ENCODE data around the gene SLC25A26.

SLC25A26 gene

DNA sequence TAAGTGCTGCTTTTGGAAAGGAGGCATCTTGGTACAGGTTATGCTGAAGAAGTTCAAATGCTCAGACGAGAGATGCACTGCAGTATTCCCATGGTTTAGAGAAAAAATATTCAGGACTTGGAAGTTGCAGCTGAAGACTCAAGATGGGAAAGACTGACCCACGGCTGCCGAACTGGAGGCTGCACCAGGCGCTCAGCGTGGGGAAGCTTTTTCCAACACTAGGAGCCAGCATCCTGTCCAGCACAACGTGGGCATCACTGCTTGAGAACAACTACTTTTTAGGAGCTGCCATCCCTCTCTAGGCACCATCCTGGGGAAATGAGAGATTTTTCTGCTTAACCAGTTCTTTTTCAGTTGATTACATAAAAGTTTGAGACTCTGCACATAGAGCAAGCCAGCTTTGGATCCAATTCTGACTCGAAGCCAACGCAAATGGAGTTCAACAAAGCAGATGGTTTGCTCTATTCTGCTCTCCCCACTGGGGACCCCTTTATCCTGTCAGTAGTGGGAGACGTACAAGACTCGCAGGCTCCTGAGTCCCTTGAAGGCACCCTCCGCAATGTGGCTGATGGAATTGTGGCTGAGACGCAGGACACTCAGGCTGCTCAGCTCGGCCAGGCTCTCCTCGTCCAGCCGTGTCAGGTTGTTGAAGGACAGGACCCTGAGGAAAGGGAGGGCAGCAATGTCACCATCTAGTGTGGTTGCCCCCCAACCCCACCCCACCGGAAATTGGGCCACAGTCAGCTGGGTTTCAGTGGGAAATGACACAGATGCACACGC, 186.2 kb downstream of the SLC25A26 start:
- no peak overlapping the region for H3K4me3 ChIP-seq (ENCODE audit: control insufficient read depth in 1 of 7, extremely low read depth in 1 of 7, insufficient read depth in 4 of 7, low read depth in 2 of 7, low read length in 6 of 7)
- CTCF ChIA-PET: interaction anchor here (0.6 to 7.9 kb wide), 37 partner anchors 9 to 445 kb away, joined by 3 to 107 read pairs (median 4); no protein-coding TSS in a partner anchor
- no peak for DNase-seq
- 97% methylated on average over 16 of the region's 17 CpGs for WGBS (ENCODE audit: insufficient coverage)
- no peaks in the 10 kb centered on the region for H3K9me3 ChIP-seq (ENCODE audit: control extremely low read depth in 1 of 5, control insufficient read depth in 4 of 5, insufficient read depth in 2 of 5, low read depth in 1 of 5, low read length in 4 of 5)
- H3K27me3 ChIP-seq (replicated peaks in 2 of 5; ENCODE audit: control insufficient read depth in 4 of 5, insufficient read depth in 5 of 5, low read length in 4 of 5): no peaks in the 10 kb centered on the region
- peaks cover 0 to 2% (median 0%) of the 10 kb centered on the region in 4 experiments for H3K4me1 ChIP-seq (ENCODE audit: control extremely low read depth in 1 of 4, control insufficient read depth in 4 of 4, insufficient read depth in 4 of 4, low read length in 3 of 4)
- H3K36me3 ChIP-seq (ENCODE audit: control insufficient read depth in 4 of 4, insufficient read depth in 4 of 4, low read length in 3 of 4): peaks cover 0 to 34% (median 3%) of the 10 kb centered on the region in 4 experiments
- POLR2A ChIA-PET: no interaction called here
- H3K27ac ChIP-seq (ENCODE audit: insufficient read depth in 1 of 2, low read depth in 1 of 2, low read length in 2 of 2, poor library complexity in 1 of 2, severe bottlenecking in 2 of 2): no peak overlapping the region

DNA sequence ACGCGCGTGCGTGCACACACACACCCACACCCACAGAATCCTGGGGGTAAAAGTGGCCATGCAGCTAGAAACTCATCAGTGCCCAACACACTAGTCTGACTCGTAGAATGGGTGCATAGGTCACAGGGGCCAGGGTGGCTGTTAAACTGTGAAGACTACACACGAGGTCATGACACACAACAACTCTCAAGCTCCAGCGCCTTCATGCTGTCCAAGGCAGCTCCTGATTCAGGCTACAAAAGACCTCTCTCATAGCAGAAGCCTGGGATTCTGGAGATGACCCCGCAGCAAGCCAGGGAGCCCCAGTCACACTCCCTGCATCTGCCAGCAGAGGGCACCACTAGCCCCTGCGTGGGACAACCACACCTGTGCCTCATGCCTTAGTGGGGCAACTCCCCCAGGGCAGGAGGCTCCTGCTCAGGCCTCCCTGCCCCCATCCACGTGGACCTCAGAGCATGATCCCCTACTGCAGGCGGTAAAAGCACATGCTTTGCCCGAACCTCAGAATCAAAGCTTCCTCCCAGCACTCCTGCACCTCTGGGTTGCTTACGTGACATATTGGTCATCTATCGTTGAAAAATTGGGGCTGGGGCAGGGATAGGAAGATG, 186.9 kb downstream of the SLC25A26 start:
- H3K9me3 ChIP-seq (ENCODE audit: control extremely low read depth in 1 of 5, control insufficient read depth in 4 of 5, insufficient read depth in 2 of 5, low read depth in 1 of 5, low read length in 4 of 5): no peaks in the 10 kb centered on the region
- no peak overlapping the region for H3K27ac ChIP-seq (ENCODE audit: insufficient read depth in 1 of 2, low read depth in 1 of 2, low read length in 2 of 2, poor library complexity in 1 of 2, severe bottlenecking in 2 of 2)
- ChIA-PET CTCF (interaction anchor here (0.6 to 7.9 kb wide), 48 partner anchors 8 to 444 kb away, joined by 3 to 107 read pairs (median 4); no protein-coding TSS in a partner anchor), POLR2A (no interaction called here)
- peaks cover 0 to 2% (median 0%) of the 10 kb centered on the region in 4 experiments for H3K4me1 ChIP-seq (ENCODE audit: control extremely low read depth in 1 of 4, control insufficient read depth in 4 of 4, insufficient read depth in 4 of 4, low read length in 3 of 4)
- H3K36me3 ChIP-seq (ENCODE audit: control insufficient read depth in 4 of 4, insufficient read depth in 4 of 4, low read length in 3 of 4): peaks cover 0 to 38% (median 3%) of the 10 kb centered on the region in 4 experiments
- no peak overlapping the region for H3K4me3 ChIP-seq (ENCODE audit: control insufficient read depth in 1 of 7, extremely low read depth in 1 of 7, insufficient read depth in 4 of 7, low read depth in 2 of 7, low read length in 6 of 7)
- DNase-seq: peak; percentile 36 to 62 (median 57)
- H3K27me3 ChIP-seq (replicated peaks in 2 of 5; ENCODE audit: control insufficient read depth in 4 of 5, insufficient read depth in 5 of 5, low read length in 4 of 5): no peaks in the 10 kb centered on the region
- 70% methylated on average over 14 of the region's 14 CpGs for WGBS (ENCODE audit: insufficient coverage)

DNA sequence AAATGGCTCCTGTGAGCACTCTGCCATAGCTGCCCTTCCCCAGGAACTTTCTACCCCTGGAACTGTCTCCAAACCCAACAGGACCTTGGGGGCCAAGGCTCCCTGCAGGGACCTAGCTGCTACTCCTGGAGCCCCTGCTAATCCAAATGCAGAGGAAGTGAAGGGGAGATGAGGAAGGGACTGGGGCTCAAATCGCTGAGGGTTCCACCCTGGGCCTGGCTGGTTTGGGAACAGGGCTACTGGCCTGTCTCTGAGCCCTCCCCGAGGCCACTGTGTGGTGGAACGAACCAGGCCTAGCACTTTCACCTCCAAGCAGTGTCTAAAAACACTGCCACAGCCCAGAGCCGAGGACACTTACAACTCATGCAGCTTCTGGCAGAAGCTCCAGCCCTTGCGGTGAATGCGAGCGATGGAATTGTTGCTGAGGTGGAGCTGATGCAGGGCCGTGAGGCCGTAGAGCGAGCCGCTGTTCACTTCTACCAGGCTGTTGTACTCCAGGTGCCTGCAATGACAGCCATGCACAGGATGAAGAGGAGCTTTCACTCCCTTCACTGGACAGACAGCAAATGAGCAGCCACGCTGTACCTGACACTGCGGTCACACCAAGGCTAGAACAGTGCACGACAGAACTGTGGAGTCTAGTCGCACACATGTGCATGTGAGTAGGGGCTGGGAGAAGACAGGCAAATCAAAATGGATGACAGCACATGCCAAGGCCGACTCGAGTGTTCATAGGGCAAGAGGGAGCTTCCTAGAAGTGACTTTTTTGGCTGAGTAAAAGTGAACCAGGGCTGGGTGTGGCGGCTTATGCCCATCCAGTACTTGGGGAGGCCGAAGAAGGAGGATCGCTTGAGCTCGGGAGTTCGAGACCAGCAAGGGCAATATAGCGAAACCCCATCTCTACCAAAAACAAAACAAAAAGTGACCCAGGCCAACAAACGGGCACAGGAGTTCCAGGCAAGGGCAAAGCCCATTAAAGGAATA, 189.3 kb downstream of the SLC25A26 start:
- WGBS (ENCODE audit: insufficient coverage): 99% methylated on average over 16 of the region's 24 CpGs
- no peak overlapping the region for H3K4me3 ChIP-seq (ENCODE audit: control insufficient read depth in 1 of 7, extremely low read depth in 1 of 7, insufficient read depth in 4 of 7, low read depth in 2 of 7, low read length in 6 of 7)
- no peak overlapping the region for H3K27ac ChIP-seq (ENCODE audit: insufficient read depth in 1 of 2, low read depth in 1 of 2, low read length in 2 of 2, poor library complexity in 1 of 2, severe bottlenecking in 2 of 2)
- ChIA-PET POLR2A (no interaction called here), CTCF (interaction anchor here (0.7 to 7.9 kb wide), 8 partner anchors 8 to 407 kb away, joined by 3 to 107 read pairs (median 4); no protein-coding TSS in a partner anchor)
- peaks cover 0 to 39% (median 4%) of the 10 kb centered on the region in 4 experiments for H3K36me3 ChIP-seq (ENCODE audit: control insufficient read depth in 4 of 4, insufficient read depth in 4 of 4, low read length in 3 of 4)
- H3K4me1 ChIP-seq (ENCODE audit: control extremely low read depth in 1 of 4, control insufficient read depth in 4 of 4, insufficient read depth in 4 of 4, low read length in 3 of 4): peaks cover 0 to 2% (median 0%) of the 10 kb centered on the region in 4 experiments
- no peaks in the 10 kb centered on the region for H3K27me3 ChIP-seq (replicated peaks in 2 of 5; ENCODE audit: control insufficient read depth in 4 of 5, insufficient read depth in 5 of 5, low read length in 4 of 5)
- no peak for DNase-seq
- no peaks in the 10 kb centered on the region for H3K9me3 ChIP-seq (ENCODE audit: control extremely low read depth in 1 of 5, control insufficient read depth in 4 of 5, insufficient read depth in 2 of 5, low read depth in 1 of 5, low read length in 4 of 5)

DNA sequence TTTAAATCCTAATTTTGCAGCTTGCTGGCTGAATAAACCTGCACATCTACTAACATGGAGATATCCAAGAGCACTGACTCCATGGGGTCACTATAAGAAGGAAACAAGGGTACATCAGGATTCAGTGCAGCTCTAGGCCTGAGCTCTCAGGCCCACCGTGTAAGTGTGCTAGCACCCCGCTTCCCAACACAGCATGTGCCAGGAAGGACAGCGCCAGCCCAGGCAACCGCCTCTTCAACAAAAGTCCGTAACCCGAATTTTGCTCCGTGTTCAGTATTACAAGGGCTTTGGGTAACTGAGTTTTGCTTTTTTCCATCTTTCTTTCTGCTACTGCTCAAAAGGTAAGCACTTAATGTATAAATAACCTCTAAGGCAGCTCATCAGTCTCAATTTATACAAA, 190.2 kb downstream of the SLC25A26 start:
- H3K4me3 ChIP-seq (ENCODE audit: control insufficient read depth in 1 of 7, extremely low read depth in 1 of 7, insufficient read depth in 4 of 7, low read depth in 2 of 7, low read length in 6 of 7): no peak overlapping the region
- no peak overlapping the region for H3K27ac ChIP-seq (ENCODE audit: insufficient read depth in 1 of 2, low read depth in 1 of 2, low read length in 2 of 2, poor library complexity in 1 of 2, severe bottlenecking in 2 of 2)
- H3K4me1 ChIP-seq (ENCODE audit: control extremely low read depth in 1 of 4, control insufficient read depth in 4 of 4, insufficient read depth in 4 of 4, low read length in 3 of 4): peaks cover 0 to 2% (median 0%) of the 10 kb centered on the region in 4 experiments
- H3K9me3 ChIP-seq (ENCODE audit: control extremely low read depth in 1 of 5, control insufficient read depth in 4 of 5, insufficient read depth in 2 of 5, low read depth in 1 of 5, low read length in 4 of 5): no peaks in the 10 kb centered on the region
- peaks cover 0 to 33% (median 4%) of the 10 kb centered on the region in 4 experiments for H3K36me3 ChIP-seq (ENCODE audit: control insufficient read depth in 4 of 4, insufficient read depth in 4 of 4, low read length in 3 of 4)
- 97% methylated on average over 4 of the region's 7 CpGs for WGBS (ENCODE audit: insufficient coverage)
- no peak for DNase-seq
- no peaks in the 10 kb centered on the region for H3K27me3 ChIP-seq (replicated peaks in 2 of 5; ENCODE audit: control insufficient read depth in 4 of 5, insufficient read depth in 5 of 5, low read length in 4 of 5)
- POLR2A ChIA-PET: no interaction called here
- CTCF ChIA-PET: interaction anchor here (0.6 to 7.9 kb wide), 7 partner anchors 14 to 406 kb away, joined by 3 to 107 read pairs (median 3); no protein-coding TSS in a partner anchor

DNA sequence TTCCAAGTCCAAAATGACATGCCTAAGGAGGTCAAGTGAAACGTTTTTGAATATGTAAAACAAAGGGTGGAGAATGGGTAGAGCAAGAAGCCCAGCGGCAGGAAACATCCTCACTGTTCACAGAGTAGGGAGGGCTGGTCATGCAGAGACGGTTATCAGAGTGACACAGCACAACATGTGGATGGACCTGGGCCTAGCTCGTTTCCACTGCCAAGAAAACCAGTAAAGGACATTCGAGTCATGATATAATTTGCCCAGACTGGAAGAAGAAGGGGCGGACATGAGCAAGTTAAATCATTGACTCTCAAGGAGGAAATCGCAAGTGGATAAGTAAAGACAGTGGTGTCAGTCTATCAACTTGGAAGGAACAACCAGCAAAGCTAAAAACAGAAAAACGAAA, 190.7 kb downstream of the SLC25A26 start:
- Histone ChIP-seq H3K4me3 (ENCODE audit: control insufficient read depth in 1 of 7, extremely low read depth in 1 of 7, insufficient read depth in 4 of 7, low read depth in 2 of 7, low read length in 6 of 7) (no peak overlapping the region), H3K27ac (ENCODE audit: insufficient read depth in 1 of 2, low read depth in 1 of 2, low read length in 2 of 2, poor library complexity in 1 of 2, severe bottlenecking in 2 of 2) (no peak overlapping the region), H3K4me1 (ENCODE audit: control extremely low read depth in 1 of 4, control insufficient read depth in 4 of 4, insufficient read depth in 4 of 4, low read length in 3 of 4) (peaks cover 0 to 2% (median 0%) of the 10 kb centered on the region in 4 experiments), H3K36me3 (ENCODE audit: control insufficient read depth in 4 of 4, insufficient read depth in 4 of 4, low read length in 3 of 4) (peaks cover 0 to 28% (median 4%) of the 10 kb centered on the region in 4 experiments), H3K9me3 (ENCODE audit: control extremely low read depth in 1 of 5, control insufficient read depth in 4 of 5, insufficient read depth in 2 of 5, low read depth in 1 of 5, low read length in 4 of 5) (no peaks in the 10 kb centered on the region), H3K27me3 (replicated peaks in 2 of 5; ENCODE audit: control insufficient read depth in 4 of 5, insufficient read depth in 5 of 5, low read length in 4 of 5) (no peaks in the 10 kb centered on the region)
- DNase-seq: no peak
- 68% methylated on average over 6 of the region's 8 CpGs for WGBS (ENCODE audit: insufficient coverage)
- POLR2A ChIA-PET: no interaction called here
- CTCF ChIA-PET: interaction anchor here (1.0 to 7.9 kb wide), 4 partner anchors 17 to 406 kb away, joined by 3 to 107 read pairs (median 4); no protein-coding TSS in a partner anchor

DNA sequence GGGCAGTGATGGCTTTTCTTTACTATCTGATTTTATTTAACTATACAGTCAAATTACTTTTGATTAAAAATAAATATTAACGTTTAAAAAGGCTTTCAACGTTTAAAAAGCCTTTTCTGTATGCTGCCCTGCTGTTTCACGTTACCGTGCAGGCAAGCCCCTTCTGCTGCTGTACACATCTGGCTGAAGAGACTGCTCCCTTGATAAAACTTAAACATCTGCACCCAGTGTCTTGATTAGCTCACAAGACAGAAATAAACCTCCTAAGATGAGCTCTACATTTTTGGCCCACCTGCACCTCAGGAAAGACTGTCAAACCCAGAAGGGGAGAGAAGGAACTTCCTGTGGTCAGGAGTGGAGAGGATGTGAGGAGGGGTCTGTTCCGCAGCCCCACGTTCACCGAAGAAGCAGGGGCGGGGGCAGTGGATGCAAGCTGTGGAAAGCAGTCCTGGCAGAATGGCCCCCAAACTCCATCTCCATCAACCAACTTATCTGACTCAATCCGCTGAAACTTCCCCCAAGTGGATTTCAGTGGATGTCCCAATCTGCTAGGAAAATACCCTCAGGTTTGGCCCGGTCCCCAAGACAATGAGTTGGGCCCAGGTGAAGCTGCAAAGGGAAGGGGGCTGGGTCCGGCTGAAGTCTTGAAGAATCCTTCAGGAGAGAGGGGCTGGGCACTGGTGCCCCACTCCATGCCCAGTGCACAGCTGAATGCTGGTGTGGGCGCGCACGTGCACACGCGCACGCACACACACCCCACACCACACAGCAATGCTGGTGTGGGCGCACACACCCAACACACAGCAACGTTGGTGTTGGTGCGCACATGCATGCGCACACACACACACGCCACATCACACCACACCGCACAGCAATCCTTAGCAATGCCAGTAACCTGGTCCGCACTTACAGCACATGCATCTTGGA, 191.4 kb downstream of the SLC25A26 start:
- no peak overlapping the region for H3K27ac ChIP-seq (ENCODE audit: insufficient read depth in 1 of 2, low read depth in 1 of 2, low read length in 2 of 2, poor library complexity in 1 of 2, severe bottlenecking in 2 of 2)
- no peak overlapping the region for H3K4me3 ChIP-seq (ENCODE audit: control insufficient read depth in 1 of 7, extremely low read depth in 1 of 7, insufficient read depth in 4 of 7, low read depth in 2 of 7, low read length in 6 of 7)
- CTCF ChIA-PET: interaction anchor here (1.0 to 7.9 kb wide), 2 partner anchors 16 to 405 kb away, joined by 3 to 107 read pairs; no protein-coding TSS in a partner anchor
- no peak for DNase-seq
- peaks cover 0 to 23% (median 4%) of the 10 kb centered on the region in 4 experiments for H3K36me3 ChIP-seq (ENCODE audit: control insufficient read depth in 4 of 4, insufficient read depth in 4 of 4, low read length in 3 of 4)
- no peaks in the 10 kb centered on the region for H3K27me3 ChIP-seq (replicated peaks in 2 of 5; ENCODE audit: control insufficient read depth in 4 of 5, insufficient read depth in 5 of 5, low read length in 4 of 5)
- H3K9me3 ChIP-seq (ENCODE audit: control extremely low read depth in 1 of 5, control insufficient read depth in 4 of 5, insufficient read depth in 2 of 5, low read depth in 1 of 5, low read length in 4 of 5): no peaks in the 10 kb centered on the region
- POLR2A ChIA-PET: no interaction called here
- WGBS (ENCODE audit: insufficient coverage): 89% methylated on average over 13 of the region's 24 CpGs
- H3K4me1 ChIP-seq (ENCODE audit: control extremely low read depth in 1 of 4, control insufficient read depth in 4 of 4, insufficient read depth in 4 of 4, low read length in 3 of 4): peaks cover 0 to 2% (median 0%) of the 10 kb centered on the region in 4 experiments

All from common myeloid progenitor, CD34-positive (primary cell).